GM21619 (cell line): ENCODE data around the gene RELA.

Experiments
- ATAC-seq: cut with Tn5 transposase; IDR thresholded peaks from one replicate; pipeline ENCODE4 v1.9.1; 2021; ENCODE audit not compliant: unreplicated experiment

The RELA gene

GRCh38 chr11:65615229-65615949 is 47.3 kb downstream of the RELA start, which contains the start of gene PCNX3:
PCNX3 (plus strand) TSS chr11:65615776; CDS start chr11:65616312, 536 bp downstream.
- ATAC-seq, result peak; percentile 71

- no peak for ATAC-seq
Measured at GRCh38 chr11:65613091-65613928, 49.4 kb downstream of the RELA start.

- ATAC-seq, result no peak
Measured at GRCh38 chr11:65612691-65613090, 50.0 kb downstream of the RELA start.

GRCh38 chr11:65611758-65612603 is 50.7 kb downstream of the RELA start:
- no peak for ATAC-seq

GRCh38 chr11:65611028-65611757 is 51.5 kb downstream of the RELA start:
- no peak for ATAC-seq

GRCh38 chr11:65610404-65610803 is 52.3 kb downstream of the RELA start:
- ATAC-seq, result no peak

- no peak for ATAC-seq
Measured at GRCh38 chr11:65609665-65610064, 53.1 kb downstream of the RELA start.

- ATAC-seq, result no peak
Measured at GRCh38 chr11:65609229-65609628, 53.5 kb downstream of the RELA start.

- ATAC-seq, result no peak
Measured at GRCh38 chr11:65607614-65608426, 54.9 kb downstream of the RELA start.

- ATAC-seq, result no peak
Measured at GRCh38 chr11:65606876-65607613, 55.7 kb downstream of the RELA start.

GRCh38 chr11:65604258-65604657 is 58.5 kb downstream of the RELA start:
- ATAC-seq, result no peak
